NOMO-1 treated with dmso at 0.1 percent for 144 hours (cell line): ENCODE results near the gene VANGL1.
"Not testable (repeated sequence)": the region's sequence is repeated elsewhere in the genome, so short reads cannot be mapped to it uniquely, and the experiment has no call there.

Source experiments
- DNase-seq: peaks from one replicate; lab custom pipeline; 2025; ENCODE audit not compliant: unreplicated experiment; lab: John Stamatoyannopoulos, UW

The VANGL1 gene

GRCh38 chr1:115641762-115642167 lies at the start of gene VANGL1:
Gene VANGL1, plus strand, starts transcription at chr1:115641970. Its CDS starts 9,444 bp downstream, at chr1:115651414.
- DNase-seq: peak; percentile 49

GRCh38 chr1:115592264-115592663 lies 49.5 kb upstream of the VANGL1 start:
- no peak for DNase-seq

- no peak for DNase-seq
These were observed 48.2 kb upstream of the VANGL1 start for GRCh38 chr1:115593365-115594259.

- DNase-seq: no peak
These were observed 47.2 kb upstream of the VANGL1 start for GRCh38 chr1:115594600-115594999.

- peak; percentile 29 for DNase-seq
These were observed 46.3 kb upstream of the VANGL1 start for GRCh38 chr1:115595279-115596079.

GRCh38 chr1:115596080-115596780 lies 45.5 kb upstream of the VANGL1 start:
- no peak for DNase-seq

GRCh38 chr1:115604508-115604907 lies 37.3 kb upstream of the VANGL1 start:
- DNase-seq: no peak

- no peak for DNase-seq
These were observed 35.5 kb upstream of the VANGL1 start for GRCh38 chr1:115606305-115606704.

GRCh38 chr1:115609021-115609420 lies 32.7 kb upstream of the VANGL1 start:
- no peak for DNase-seq

- no peak for DNase-seq
These were observed 28.0 kb upstream of the VANGL1 start for GRCh38 chr1:115613767-115614166.

GRCh38 chr1:115620453-115620852 lies 21.3 kb upstream of the VANGL1 start:
- DNase-seq: no peak

- DNase-seq: no peak
These were observed 20.8 kb upstream of the VANGL1 start for GRCh38 chr1:115620950-115621349.

- no peak for DNase-seq
These were observed 16.9 kb upstream of the VANGL1 start for GRCh38 chr1:115624859-115625258.

GRCh38 chr1:115630342-115630741 lies 11.4 kb upstream of the VANGL1 start:
- no peak for DNase-seq

- DNase-seq: no peak
These were observed 9.3 kb upstream of the VANGL1 start for GRCh38 chr1:115632251-115633026.

GRCh38 chr1:115633606-115634005 lies 8.2 kb upstream of the VANGL1 start:
- DNase-seq: not testable (repeated sequence)

- not testable (repeated sequence) for DNase-seq
These were observed 4.5 kb upstream of the VANGL1 start for GRCh38 chr1:115637247-115637646.

GRCh38 chr1:115640384-115640783 lies 1.4 kb upstream of the VANGL1 start:
- no peak for DNase-seq

GRCh38 chr1:115642168-115643072 lies 650 bp downstream of the VANGL1 start:
- DNase-seq: peak; percentile 46
